ENCODE measurements around the gene PRKCH. TPM values are rescaled to one million over a fixed set of nuclear protein-coding genes. Genes with fewer than 3 reads are reported as not detected.

PRKCH gene
- total RNA-seq, 3 donors from 2014 or later = 27.0 to 41.3 (median 34.0) TPM

- H3K27me3 ChIP-seq = no peaks in the 10 kb centered on the region
- TF ChIP-seq POLR2AphosphoS5 (IDR thresholded peaks at IDR 0.05) = no peak
- no peak for TF ChIP-seq CTCF (IDR thresholded peaks at IDR 0.05)
- no peak for TF ChIP-seq POLR2A (IDR thresholded peaks at IDR 0.05)
- no peaks in the 10 kb centered on the region for H3K9me3 ChIP-seq
- DNase-seq (ENCODE audit: low spot score in 2 of 2) = no peak
- H3K4me1 ChIP-seq = no peaks in the 10 kb centered on the region
- intact Hi-C loops (cut with DNase I; ENCODE audit: low total_unique reads) = no loop called here
- H3K4me3 ChIP-seq = no peak overlapping the region
- H3K27ac ChIP-seq = no peak overlapping the region
- no peaks in the 10 kb centered on the region for H3K36me3 ChIP-seq
Measured at GRCh38 chr14:61362072-61362750, 40.8 kb downstream of the PRKCH start.

DNA sequence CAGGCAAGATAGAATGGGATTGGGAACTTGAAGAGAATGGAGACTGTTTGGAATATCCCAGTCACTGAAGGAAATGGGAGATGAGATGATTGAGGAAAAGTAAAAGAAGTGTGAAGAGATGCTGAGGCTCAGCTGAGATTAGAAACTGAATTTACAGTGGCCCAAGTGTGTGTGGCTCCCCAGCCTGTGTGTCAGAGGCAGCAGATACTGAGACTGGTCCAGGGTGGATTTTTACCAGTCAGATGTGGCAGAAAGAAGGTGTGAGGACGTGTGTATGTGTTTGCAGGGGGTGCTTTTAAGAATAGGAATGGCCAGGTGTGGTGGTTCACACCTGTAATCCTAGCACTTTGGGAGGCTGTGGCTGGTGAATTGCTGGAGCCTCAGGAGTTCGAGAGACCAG is 42.9 kb downstream of the PRKCH start:
- no peaks in the 10 kb centered on the region for H3K27me3 ChIP-seq
- H3K36me3 ChIP-seq = no peaks in the 10 kb centered on the region
- no peak for TF ChIP-seq POLR2AphosphoS5 (IDR thresholded peaks at IDR 0.05)
- no peak for TF ChIP-seq CTCF (IDR thresholded peaks at IDR 0.05)
- TF ChIP-seq POLR2A (IDR thresholded peaks at IDR 0.05) = no peak
- H3K9me3 ChIP-seq = no peaks in the 10 kb centered on the region
- no peak for DNase-seq (ENCODE audit: low spot score in 2 of 2)
- H3K4me3 ChIP-seq = no peak overlapping the region
- H3K4me1 ChIP-seq = peaks cover 0 to 7% of the 10 kb centered on the region in 2 donors
- intact Hi-C loops (cut with DNase I; ENCODE audit: low total_unique reads) = no loop called here
- no peak overlapping the region for H3K27ac ChIP-seq

- Histone ChIP-seq H3K4me1 (peaks cover 0 to 7% of the 10 kb centered on the region in 2 donors), H3K9me3 (no peaks in the 10 kb centered on the region), H3K27me3 (no peaks in the 10 kb centered on the region), H3K36me3 (no peaks in the 10 kb centered on the region), H3K27ac (no peak overlapping the region), H3K4me3 (no peak overlapping the region)
- TF ChIP-seq POLR2A (IDR thresholded peaks at IDR 0.05) = no peak
- no peak for DNase-seq (ENCODE audit: low spot score in 2 of 2)
- intact Hi-C loops (cut with DNase I; ENCODE audit: low total_unique reads) = loop anchor here (2.0 kb wide), 1 partner anchor 61 kb away; no protein-coding TSS in a partner anchor
Measured at GRCh38 chr14:61365667-61366212, 44.4 kb downstream of the PRKCH start.

DNA sequence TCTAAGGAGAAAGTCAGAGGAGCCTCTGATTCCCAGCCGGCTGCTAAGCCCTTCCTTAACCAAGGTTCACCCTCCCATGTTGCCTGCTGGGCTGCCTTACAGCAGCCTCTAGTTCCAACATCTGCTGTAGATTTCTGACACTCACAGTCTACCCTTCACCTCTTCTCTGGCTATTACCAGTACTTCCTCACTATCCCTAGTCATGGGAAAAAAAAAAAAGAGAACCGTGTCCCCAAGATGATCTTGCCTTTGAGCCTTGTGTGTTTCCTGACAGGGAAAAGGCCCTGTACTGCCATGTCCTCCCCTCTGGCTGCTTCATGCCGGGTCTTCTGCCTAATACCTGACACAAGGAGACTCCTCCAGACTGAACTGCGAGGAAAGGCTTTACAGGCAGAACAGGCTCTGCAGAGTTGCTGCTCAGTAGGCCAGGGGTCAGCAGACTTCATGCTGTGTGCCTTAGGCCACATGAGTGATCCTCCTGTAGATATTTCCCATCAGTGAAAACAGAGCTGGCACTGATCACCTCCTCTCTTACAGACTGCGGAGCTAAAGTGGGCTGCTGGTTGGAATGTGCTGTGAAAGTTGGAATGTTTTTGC is 46.8 kb downstream of the PRKCH start:
- no peak for TF ChIP-seq POLR2A (IDR thresholded peaks at IDR 0.05)
- no peak for TF ChIP-seq POLR2AphosphoS5 (IDR thresholded peaks at IDR 0.05)
- TF ChIP-seq CTCF (IDR thresholded peaks at IDR 0.05) = no peak
- intact Hi-C loops (cut with DNase I; ENCODE audit: low total_unique reads) = no loop called here
- Histone ChIP-seq H3K27ac (peak overlapping the region; percentile 38 to 41), H3K36me3 (no peaks in the 10 kb centered on the region), H3K4me1 (peaks cover 0 to 7% of the 10 kb centered on the region in 2 donors), H3K9me3 (no peaks in the 10 kb centered on the region), H3K4me3 (no peak overlapping the region), H3K27me3 (no peaks in the 10 kb centered on the region)
- no peak for DNase-seq (ENCODE audit: low spot score in 2 of 2)

- H3K4me3 ChIP-seq = no peak overlapping the region
- intact Hi-C loops (cut with DNase I; ENCODE audit: low total_unique reads) = no loop called here
- peaks cover 0 to 7% of the 10 kb centered on the region in 2 donors for H3K4me1 ChIP-seq
- no peak overlapping the region for H3K27ac ChIP-seq
- TF ChIP-seq POLR2AphosphoS5 (IDR thresholded peaks at IDR 0.05) (no peak), CTCF (IDR thresholded peaks at IDR 0.05) (no peak)
- H3K36me3 ChIP-seq = no peaks in the 10 kb centered on the region
- peaks cover 2 to 5% of the 10 kb centered on the region in 2 donors for H3K9me3 ChIP-seq
- no peaks in the 10 kb centered on the region for H3K27me3 ChIP-seq
- no peak for DNase-seq (ENCODE audit: low spot score in 2 of 2)
Measured at GRCh38 chr14:61368781-61369453, 47.5 kb downstream of the PRKCH start.

Measured in breast epithelium (tissue), 4 donors.